ENCODE measurements around the gene PSMD14. TPM values are rescaled to one million over a fixed set of nuclear protein-coding genes. Genes with fewer than 3 reads are reported as not detected.
A peak's percentile ranks its signal among the peaks of the same experiment; 100 is the strongest.

PSMD14 gene
- total RNA-seq, 1 donor from 2014 or later, result 103 TPM

DNA sequence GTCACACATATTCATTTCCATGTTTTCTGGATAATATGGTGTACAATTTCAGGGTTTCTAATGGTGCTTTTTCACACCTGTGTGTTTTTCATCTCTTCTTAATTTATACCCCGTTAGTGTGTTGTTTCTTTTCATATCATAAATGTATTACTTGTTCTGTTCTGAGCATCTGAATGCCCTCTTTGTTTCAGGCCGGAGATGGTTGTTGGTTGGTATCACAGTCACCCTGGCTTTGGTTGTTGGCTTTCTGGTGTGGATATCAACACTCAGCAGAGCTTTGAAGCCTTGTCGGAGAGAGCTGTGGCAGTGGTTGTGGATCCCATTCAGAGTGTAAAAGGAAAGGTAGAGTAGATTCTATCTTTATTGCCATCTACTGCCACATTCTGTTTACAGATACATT, 62.8 kb downstream of the PSMD14 start:
- Mint-ChIP-seq H3K36me3 (ENCODE audit: low read depth) (peaks cover 16% of the 10 kb centered on the region), H3K4me1 (ENCODE audit: low read depth) (no peaks in the 10 kb centered on the region), H3K9me3 (no peaks in the 10 kb centered on the region), H3K27ac (no peak overlapping the region), H3K4me3 (no peak overlapping the region), H3K27me3 (ENCODE audit: insufficient read depth) (no peaks in the 10 kb centered on the region)
- DNase-seq (ENCODE audit: low spot score), result no peak
- intact Hi-C loops (cut with micrococcal nuclease), result no loop called here

DNA sequence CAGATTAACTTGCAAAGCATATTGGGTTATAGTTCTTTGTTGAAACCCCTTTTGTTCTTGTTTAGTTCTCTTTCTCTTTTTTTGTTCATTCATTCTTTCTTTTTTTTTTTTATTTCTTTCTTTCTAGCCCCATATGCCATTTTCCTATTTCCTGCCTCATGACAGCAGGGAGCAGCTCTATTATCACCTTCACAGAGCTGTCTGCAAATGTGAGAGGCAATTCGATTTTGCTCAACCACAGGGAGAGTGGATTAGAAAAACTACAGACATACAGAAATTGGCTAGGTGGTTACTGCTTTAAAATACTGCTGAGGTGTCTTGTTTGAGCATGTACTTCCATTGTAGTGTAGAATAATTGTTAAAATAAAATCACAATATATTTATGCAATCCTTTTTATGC, 63.6 kb downstream of the PSMD14 start:
- Mint-ChIP-seq H3K4me1 (ENCODE audit: low read depth) (no peaks in the 10 kb centered on the region), H3K27me3 (ENCODE audit: insufficient read depth) (no peaks in the 10 kb centered on the region), H3K4me3 (no peak overlapping the region), H3K36me3 (ENCODE audit: low read depth) (peaks cover 17% of the 10 kb centered on the region), H3K9me3 (no peaks in the 10 kb centered on the region), H3K27ac (no peak overlapping the region)
- intact Hi-C loops (cut with micrococcal nuclease), result no loop called here
- no peak for DNase-seq (ENCODE audit: low spot score)

- no peak overlapping the region for H3K4me3 Mint-ChIP-seq
Observed at GRCh38 chr2:161373942-161374341, 65.7 kb downstream of the PSMD14 start.

GRCh38 chr2:161374446-161374845, 66.2 kb downstream of the PSMD14 start:
- no peaks in the 10 kb centered on the region for H3K27me3 Mint-ChIP-seq (ENCODE audit: insufficient read depth)
- no peak overlapping the region for H3K27ac Mint-ChIP-seq
- H3K4me1 Mint-ChIP-seq (ENCODE audit: low read depth), result no peaks in the 10 kb centered on the region
- H3K4me3 Mint-ChIP-seq, result no peak overlapping the region
- DNase-seq (ENCODE audit: low spot score), result no peak
- intact Hi-C loops (cut with micrococcal nuclease), result no loop called here
- H3K9me3 Mint-ChIP-seq, result no peaks in the 10 kb centered on the region
- peaks cover 17% of the 10 kb centered on the region for H3K36me3 Mint-ChIP-seq (ENCODE audit: low read depth)

More at GRCh38 chr2:161373942-161374341, 65.7 kb downstream of the PSMD14 start:
- DNase-seq (ENCODE audit: low spot score), result no peak
- no peaks in the 10 kb centered on the region for H3K9me3 Mint-ChIP-seq
- no peaks in the 10 kb centered on the region for H3K27me3 Mint-ChIP-seq (ENCODE audit: insufficient read depth)
- no peaks in the 10 kb centered on the region for H3K4me1 Mint-ChIP-seq (ENCODE audit: low read depth)
- H3K27ac Mint-ChIP-seq, result no peak overlapping the region
- peaks cover 16% of the 10 kb centered on the region for H3K36me3 Mint-ChIP-seq (ENCODE audit: low read depth)
- intact Hi-C loops (cut with micrococcal nuclease), result no loop called here

DNA sequence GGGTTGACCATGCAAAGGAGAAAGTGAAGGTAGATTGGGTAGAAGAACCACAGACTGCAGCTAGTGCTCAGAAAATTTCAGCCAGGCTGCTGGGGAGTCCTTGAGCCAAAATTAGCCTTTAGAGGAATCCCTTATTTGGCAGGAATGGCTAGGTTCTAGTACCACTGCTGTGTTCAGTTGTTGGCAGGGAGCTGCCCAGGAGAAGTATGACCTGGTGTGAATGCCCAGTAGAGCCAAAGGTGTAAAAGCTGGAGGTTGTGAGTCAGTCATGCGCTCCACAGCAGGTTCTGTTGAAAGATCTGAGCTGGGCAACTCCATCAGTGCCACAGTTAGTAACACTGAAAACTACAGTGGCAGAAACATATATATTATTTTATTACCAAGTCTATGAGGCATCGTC, 71.5 kb downstream of the PSMD14 start:
- Mint-ChIP-seq H3K9me3 (no peaks in the 10 kb centered on the region), H3K36me3 (ENCODE audit: low read depth) (peaks cover 10% of the 10 kb centered on the region), H3K4me3 (no peak overlapping the region), H3K27ac (no peak overlapping the region), H3K27me3 (ENCODE audit: insufficient read depth) (no peaks in the 10 kb centered on the region), H3K4me1 (ENCODE audit: low read depth) (peaks cover 6% of the 10 kb centered on the region)
- no peak for DNase-seq (ENCODE audit: low spot score)
- intact Hi-C loops (cut with micrococcal nuclease), result no loop called here

DNA sequence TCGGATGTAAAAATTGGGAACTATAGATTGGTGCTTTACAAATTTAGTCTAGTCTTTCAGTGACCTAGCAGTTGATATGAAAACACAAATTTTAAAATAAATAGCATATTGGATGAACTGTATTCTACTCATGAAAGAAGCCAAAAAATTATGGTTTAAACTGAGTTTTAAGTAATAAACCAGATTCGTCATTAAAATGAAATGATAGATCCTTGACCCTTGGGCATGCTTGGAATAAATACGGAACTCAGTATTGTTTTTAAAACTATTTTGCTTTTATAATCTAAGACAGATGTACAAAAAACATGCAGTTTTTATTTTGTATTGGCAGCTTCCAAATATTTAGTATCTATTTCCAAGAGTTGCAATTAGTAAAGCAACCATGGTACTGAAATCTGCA, 73.3 kb downstream of the PSMD14 start:
- H3K36me3 Mint-ChIP-seq (ENCODE audit: low read depth), result peaks cover 14% of the 10 kb centered on the region
- peaks cover 19% of the 10 kb centered on the region for H3K4me1 Mint-ChIP-seq (ENCODE audit: low read depth)
- DNase-seq (ENCODE audit: low spot score), result no peak
- intact Hi-C loops (cut with micrococcal nuclease), result no loop called here
- no peaks in the 10 kb centered on the region for H3K27me3 Mint-ChIP-seq (ENCODE audit: insufficient read depth)
- H3K9me3 Mint-ChIP-seq, result no peaks in the 10 kb centered on the region
- H3K27ac Mint-ChIP-seq, result no peak overlapping the region
- no peak overlapping the region for H3K4me3 Mint-ChIP-seq

DNA sequence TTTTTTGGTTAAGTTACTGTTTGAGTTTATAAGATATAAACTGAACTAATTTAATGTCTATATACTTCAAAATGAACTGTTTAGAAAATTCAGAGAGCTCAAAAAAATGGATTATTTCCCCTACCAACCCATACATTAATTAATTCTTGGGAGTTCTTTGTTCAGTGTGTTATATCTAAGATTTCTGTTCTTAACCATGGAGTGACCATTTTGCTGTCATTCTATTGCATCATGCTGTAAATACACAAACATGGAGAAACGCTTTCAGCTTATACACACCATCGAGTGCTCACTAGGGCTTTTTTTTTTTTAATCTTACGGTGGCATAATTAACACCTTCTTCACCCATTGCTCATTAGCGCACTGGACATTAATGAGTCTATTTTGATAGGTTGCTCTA, 74.5 kb downstream of the PSMD14 start:
- DNase-seq (ENCODE audit: low spot score), result no peak
- H3K27me3 Mint-ChIP-seq (ENCODE audit: insufficient read depth), result no peaks in the 10 kb centered on the region
- peaks cover 27% of the 10 kb centered on the region for H3K4me1 Mint-ChIP-seq (ENCODE audit: low read depth)
- no peaks in the 10 kb centered on the region for H3K9me3 Mint-ChIP-seq
- no peak overlapping the region for H3K4me3 Mint-ChIP-seq
- intact Hi-C loops (cut with micrococcal nuclease), result no loop called here
- H3K36me3 Mint-ChIP-seq (ENCODE audit: low read depth), result peaks cover 19% of the 10 kb centered on the region
- no peak overlapping the region for H3K27ac Mint-ChIP-seq

DNA sequence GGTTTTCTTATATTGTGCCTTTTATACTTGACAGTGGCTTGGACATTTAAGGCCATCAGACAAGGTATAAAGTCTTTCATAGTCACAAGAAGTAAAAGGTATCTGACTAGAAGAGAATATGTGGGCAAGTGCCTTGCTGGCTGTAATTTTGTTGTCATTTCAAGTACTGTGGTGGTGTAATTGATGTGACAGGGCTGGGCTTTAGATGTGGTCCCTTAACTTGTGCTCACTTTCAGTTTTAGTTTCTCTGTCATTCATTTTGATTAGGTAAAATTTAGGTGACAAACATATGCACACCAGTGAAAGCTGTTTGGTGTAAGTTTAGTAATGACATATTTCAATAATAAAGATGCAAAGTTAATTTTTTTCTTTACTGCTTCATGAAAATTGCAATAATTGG, 76.6 kb downstream of the PSMD14 start:
- Mint-ChIP-seq H3K9me3 (no peaks in the 10 kb centered on the region), H3K4me3 (no peak overlapping the region), H3K27ac (no peak overlapping the region), H3K4me1 (ENCODE audit: low read depth) (peaks cover 27% of the 10 kb centered on the region), H3K36me3 (ENCODE audit: low read depth) (peaks cover 18% of the 10 kb centered on the region), H3K27me3 (ENCODE audit: insufficient read depth) (no peaks in the 10 kb centered on the region)
- DNase-seq (ENCODE audit: low spot score), result peak; percentile 36
- intact Hi-C loops (cut with micrococcal nuclease), result loop anchor here (2.0 kb wide), 2 partner anchors 28 to 76 kb away; partner anchors contain the start of gene PSMD14

DNA sequence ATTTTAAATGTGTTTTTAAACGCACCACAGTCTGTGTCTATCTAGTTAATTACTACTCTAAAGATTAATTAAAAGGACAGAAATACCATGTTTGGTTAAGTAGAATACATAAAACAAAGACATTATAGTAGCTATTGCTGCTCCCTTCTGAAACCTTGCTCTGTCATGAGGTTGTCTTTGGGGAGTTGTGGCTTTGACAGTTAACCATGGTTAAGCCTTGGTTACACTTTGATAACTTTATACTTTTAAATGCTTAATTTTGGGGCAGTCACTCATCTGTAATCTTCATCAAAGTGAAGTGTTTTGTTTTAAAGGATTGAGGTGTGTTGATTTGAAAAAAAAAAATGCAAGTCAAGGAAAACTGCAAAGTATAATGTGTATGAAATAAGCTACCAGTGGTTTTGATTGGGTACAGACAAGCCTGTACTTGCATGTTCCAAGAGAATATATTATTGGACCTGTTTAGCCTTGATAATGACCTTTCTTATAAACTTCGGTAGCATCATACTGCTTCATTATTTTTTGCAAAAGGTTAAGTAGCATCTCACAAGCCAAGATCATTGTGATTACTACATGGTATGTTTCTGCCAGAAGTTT, 78.1 kb downstream of the PSMD14 start:
- H3K27ac Mint-ChIP-seq, result no peak overlapping the region
- no peak for DNase-seq (ENCODE audit: low spot score)
- peaks cover 24% of the 10 kb centered on the region for H3K36me3 Mint-ChIP-seq (ENCODE audit: low read depth)
- H3K4me1 Mint-ChIP-seq (ENCODE audit: low read depth), result peaks cover 33% of the 10 kb centered on the region
- H3K4me3 Mint-ChIP-seq, result peak overlapping the region; percentile 0
- no peaks in the 10 kb centered on the region for H3K9me3 Mint-ChIP-seq
- intact Hi-C loops (cut with micrococcal nuclease), result no loop called here
- no peaks in the 10 kb centered on the region for H3K27me3 Mint-ChIP-seq (ENCODE audit: insufficient read depth)

DNA sequence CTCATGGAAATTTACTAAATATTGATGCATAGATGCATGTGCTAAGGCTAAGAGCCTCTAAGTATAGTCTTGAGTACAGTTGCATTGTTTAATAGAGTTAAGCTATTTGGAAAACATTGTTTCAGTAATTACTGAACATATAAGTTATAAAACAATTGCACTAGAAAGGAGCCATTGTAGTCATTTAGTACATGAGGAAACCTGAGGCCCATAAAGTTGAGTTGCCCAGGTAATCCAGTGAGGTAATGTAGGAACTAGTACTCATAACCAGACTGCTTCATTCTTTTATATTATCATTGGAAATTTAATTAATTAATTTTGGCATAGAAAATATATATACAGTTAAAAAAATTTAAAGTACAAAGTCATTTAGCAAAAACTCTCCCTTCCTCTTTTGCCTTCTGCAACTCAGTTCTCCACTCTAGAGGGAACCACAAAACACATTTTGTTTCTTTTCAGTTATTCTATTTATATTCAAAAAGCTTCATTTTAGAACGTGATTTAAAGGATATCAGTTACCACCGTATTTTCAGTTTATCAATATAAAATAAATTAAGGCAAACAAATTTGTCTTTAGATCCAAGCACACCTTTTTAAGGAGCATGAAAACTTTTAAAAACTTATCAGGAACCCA, 80.0 kb downstream of the PSMD14 start:
- Mint-ChIP-seq H3K4me1 (ENCODE audit: low read depth) (peaks cover 33% of the 10 kb centered on the region), H3K9me3 (no peaks in the 10 kb centered on the region), H3K27ac (no peak overlapping the region), H3K27me3 (ENCODE audit: insufficient read depth) (no peaks in the 10 kb centered on the region), H3K4me3 (no peak overlapping the region), H3K36me3 (ENCODE audit: low read depth) (peaks cover 35% of the 10 kb centered on the region)
- intact Hi-C loops (cut with micrococcal nuclease), result no loop called here
- DNase-seq (ENCODE audit: low spot score), result no peak

GRCh38 chr2:161391737-161392506, 83.7 kb downstream of the PSMD14 start:
- no peak overlapping the region for H3K27ac Mint-ChIP-seq
- peaks cover 10% of the 10 kb centered on the region for H3K4me1 Mint-ChIP-seq (ENCODE audit: low read depth)
- H3K36me3 Mint-ChIP-seq (ENCODE audit: low read depth), result peaks cover 44% of the 10 kb centered on the region
- DNase-seq (ENCODE audit: low spot score), result no peak
- intact Hi-C loops (cut with micrococcal nuclease), result no loop called here
- H3K4me3 Mint-ChIP-seq, result no peak overlapping the region
- no peaks in the 10 kb centered on the region for H3K9me3 Mint-ChIP-seq
- no peaks in the 10 kb centered on the region for H3K27me3 Mint-ChIP-seq (ENCODE audit: insufficient read depth)

GRCh38 chr2:161400076-161400475, 91.9 kb downstream of the PSMD14 start:
- no peak overlapping the region for H3K4me3 Mint-ChIP-seq

DNA sequence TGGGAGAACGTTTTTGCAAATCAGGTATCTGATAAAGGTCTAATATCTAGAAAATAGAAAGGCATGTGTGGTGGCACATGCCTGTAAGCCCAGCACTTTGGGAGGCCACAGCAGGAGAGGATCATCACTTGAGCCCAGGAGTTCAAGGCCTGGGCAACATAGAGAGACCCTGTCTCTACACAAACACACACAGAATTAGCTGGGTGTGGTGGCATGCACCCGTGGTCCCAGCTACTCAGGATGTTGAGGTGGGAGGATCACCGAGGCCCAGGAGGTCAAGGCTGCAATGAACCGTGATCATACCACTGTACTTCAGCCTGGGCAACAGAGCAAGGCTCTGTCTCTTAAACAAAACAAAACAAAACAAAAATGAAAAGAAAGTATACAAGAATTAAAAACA, 94.1 kb downstream of the PSMD14 start:
- no peaks in the 10 kb centered on the region for H3K27me3 Mint-ChIP-seq (ENCODE audit: insufficient read depth)
- peaks cover 18% of the 10 kb centered on the region for H3K36me3 Mint-ChIP-seq (ENCODE audit: low read depth)
- H3K4me1 Mint-ChIP-seq (ENCODE audit: low read depth), result no peaks in the 10 kb centered on the region

More at GRCh38 chr2:161400076-161400475, 91.9 kb downstream of the PSMD14 start:
- Mint-ChIP-seq H3K4me1 (ENCODE audit: low read depth) (no peaks in the 10 kb centered on the region), H3K36me3 (ENCODE audit: low read depth) (peaks cover 33% of the 10 kb centered on the region), H3K9me3 (no peaks in the 10 kb centered on the region), H3K27ac (no peak overlapping the region), H3K27me3 (ENCODE audit: insufficient read depth) (no peaks in the 10 kb centered on the region)
- DNase-seq (ENCODE audit: low spot score), result no peak
- intact Hi-C loops (cut with micrococcal nuclease), result no loop called here

More for the DNA sequence above, 94.1 kb downstream of the PSMD14 start:
- Mint-ChIP-seq H3K27ac (no peak overlapping the region), H3K9me3 (no peaks in the 10 kb centered on the region), H3K4me3 (no peak overlapping the region)
- intact Hi-C loops (cut with micrococcal nuclease), result no loop called here
- DNase-seq (ENCODE audit: low spot score), result no peak
